Effector memory CD4-positive, alpha-beta T cell (primary cell): ENCODE measurements around the gene ACY1.

Source experiments
- DNase-seq, 3 donors: peaks; one replicate each; pipeline ENCODE4 v3.0.0-alpha.2; 2020
- H3K27ac ChIP-seq: 2 replicates; pipeline ENCODE4 v1.7.0; 2013; ENCODE audit warnings: mild to moderate bottlenecking, low read length, moderate library complexity; ENCODE audit not compliant: insufficient read depth, poor library complexity, severe bottlenecking
- H3K27me3 ChIP-seq: replicated peaks from 2 replicates; pipeline ENCODE4 v1.7.0; 2013; ENCODE audit warnings: mild to moderate bottlenecking, low read length; ENCODE audit not compliant: insufficient read depth, control insufficient read depth, poor library complexity, severe bottlenecking
- H3K36me3 ChIP-seq: 2 replicates; pipeline ENCODE4 v1.7.0; 2013; ENCODE audit warnings: mild to moderate bottlenecking, low read length, moderate library complexity; ENCODE audit not compliant: control insufficient read depth, insufficient read depth
- H3K4me1 ChIP-seq: 2 replicates; pipeline ENCODE4 v1.7.0; 2013; ENCODE audit warnings: low read length, mild to moderate bottlenecking; ENCODE audit not compliant: control insufficient read depth, insufficient read depth, poor library complexity, severe bottlenecking
- H3K4me3 ChIP-seq: 2 replicates; pipeline ENCODE4 v1.7.0; 2013; ENCODE audit warnings: low read length, low read depth, mild to moderate bottlenecking; ENCODE audit not compliant: insufficient read depth, poor library complexity, severe bottlenecking
- H3K9me3 ChIP-seq: 2 replicates; pipeline ENCODE4 v1.7.0; 2013; ENCODE audit warnings: mild to moderate bottlenecking, low read length, moderate library complexity; ENCODE audit not compliant: control insufficient read depth

The ACY1 gene

DNA sequence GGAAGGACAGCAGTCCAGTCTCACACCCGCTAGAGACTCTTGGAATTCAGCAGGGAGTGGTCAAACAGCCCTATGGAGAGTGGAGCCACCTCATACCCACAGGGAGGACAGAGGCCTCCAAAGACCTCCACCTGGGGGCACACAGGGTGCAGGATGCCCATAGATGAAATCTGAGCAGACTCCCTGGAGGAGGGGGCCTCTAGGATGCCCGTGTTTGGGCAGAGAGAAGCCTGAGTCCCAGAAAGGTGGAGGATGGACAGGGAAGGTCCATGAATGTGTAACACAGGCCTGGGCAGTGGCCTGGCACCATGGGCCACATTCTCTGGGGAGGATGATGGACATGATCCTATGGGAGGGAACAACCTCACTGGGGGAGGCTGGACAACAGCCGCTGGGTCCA is 51.3 kb downstream of the ACY1 start:
- Histone ChIP-seq H3K4me1 (no peaks in the 10 kb centered on the region), H3K27me3 (no peaks in the 10 kb centered on the region), H3K36me3 (no peaks in the 10 kb centered on the region), H3K4me3 (no peak overlapping the region), H3K9me3 (no peaks in the 10 kb centered on the region), H3K27ac (no peak overlapping the region)
- DNase-seq, result no peak

DNA sequence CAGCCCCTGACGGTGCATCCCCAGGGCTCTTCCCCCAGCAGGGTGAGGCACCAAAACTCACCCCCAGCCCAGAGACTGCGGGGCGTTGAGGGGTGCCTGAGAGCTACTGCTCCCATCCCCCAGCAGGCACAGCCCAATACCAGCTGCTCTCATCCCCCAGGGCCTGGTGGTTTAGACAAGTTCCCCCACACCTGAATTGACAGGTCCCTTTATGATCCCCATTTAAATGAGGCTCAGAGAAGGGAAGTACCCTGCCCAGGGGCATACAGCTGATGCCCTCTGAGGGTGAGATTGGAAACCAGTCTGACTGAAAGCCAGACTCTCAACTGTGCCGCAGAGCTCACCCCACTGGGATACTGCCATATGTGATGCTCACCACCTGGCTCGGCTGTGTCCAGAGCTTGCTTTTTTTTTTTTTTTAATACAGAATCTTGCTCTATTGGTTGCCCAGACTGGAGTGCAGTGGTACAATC is 52.9 kb downstream of the ACY1 start:
- Histone ChIP-seq H3K4me1 (no peaks in the 10 kb centered on the region), H3K27ac (no peak overlapping the region), H3K4me3 (no peak overlapping the region), H3K9me3 (no peaks in the 10 kb centered on the region), H3K36me3 (no peaks in the 10 kb centered on the region), H3K27me3 (no peaks in the 10 kb centered on the region)
- DNase-seq, result no peak

DNA sequence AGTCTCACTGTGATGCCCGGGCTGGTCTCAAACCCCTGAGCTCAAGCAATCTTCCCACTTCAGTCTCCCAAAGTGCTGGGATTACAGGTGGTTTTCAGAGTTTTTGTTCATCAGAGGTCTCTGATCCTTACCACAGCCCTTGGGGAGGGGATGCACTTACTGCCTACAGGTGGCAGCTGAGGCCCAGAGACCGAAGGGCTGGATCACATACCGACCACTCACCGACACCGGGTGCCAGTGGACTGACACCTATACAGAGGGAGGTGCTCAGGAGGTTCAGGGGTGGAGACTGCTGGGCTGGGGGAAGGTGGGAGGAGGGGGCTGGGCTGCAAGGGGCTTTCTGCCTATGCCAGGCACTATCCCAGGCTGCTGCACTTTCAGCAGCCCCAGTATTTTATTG is 53.5 kb downstream of the ACY1 start:
- no peaks in the 10 kb centered on the region for H3K9me3 ChIP-seq
- no peaks in the 10 kb centered on the region for H3K36me3 ChIP-seq
- H3K27ac ChIP-seq, result no peak overlapping the region
- no peaks in the 10 kb centered on the region for H3K4me1 ChIP-seq
- no peak overlapping the region for H3K4me3 ChIP-seq
- H3K27me3 ChIP-seq, result no peaks in the 10 kb centered on the region
- DNase-seq, result no peak

DNA sequence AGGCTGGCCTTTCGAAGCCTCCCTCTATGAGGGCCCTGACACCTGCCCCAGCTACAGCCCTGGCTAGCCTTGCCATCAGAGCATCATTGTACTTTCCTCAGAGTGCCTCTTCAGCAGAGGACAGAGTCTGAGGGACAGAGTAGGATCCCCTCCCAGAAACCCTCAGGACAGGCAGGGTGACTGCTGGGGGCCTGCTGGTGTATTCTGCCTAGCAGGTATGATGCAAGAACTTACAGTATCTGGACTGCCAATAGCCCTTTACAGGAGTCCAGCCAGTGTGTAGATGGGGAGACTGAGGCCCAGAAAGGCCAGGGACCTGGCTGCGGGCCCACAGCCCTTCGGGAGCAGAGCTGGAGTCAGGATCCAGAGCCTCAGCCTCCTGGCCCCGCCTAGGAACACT is 54.0 kb downstream of the ACY1 start:
- DNase-seq, result no peak
- H3K27me3 ChIP-seq, result no peaks in the 10 kb centered on the region
- H3K4me3 ChIP-seq, result no peak overlapping the region
- no peaks in the 10 kb centered on the region for H3K9me3 ChIP-seq
- no peak overlapping the region for H3K27ac ChIP-seq
- no peaks in the 10 kb centered on the region for H3K4me1 ChIP-seq
- no peaks in the 10 kb centered on the region for H3K36me3 ChIP-seq

DNA sequence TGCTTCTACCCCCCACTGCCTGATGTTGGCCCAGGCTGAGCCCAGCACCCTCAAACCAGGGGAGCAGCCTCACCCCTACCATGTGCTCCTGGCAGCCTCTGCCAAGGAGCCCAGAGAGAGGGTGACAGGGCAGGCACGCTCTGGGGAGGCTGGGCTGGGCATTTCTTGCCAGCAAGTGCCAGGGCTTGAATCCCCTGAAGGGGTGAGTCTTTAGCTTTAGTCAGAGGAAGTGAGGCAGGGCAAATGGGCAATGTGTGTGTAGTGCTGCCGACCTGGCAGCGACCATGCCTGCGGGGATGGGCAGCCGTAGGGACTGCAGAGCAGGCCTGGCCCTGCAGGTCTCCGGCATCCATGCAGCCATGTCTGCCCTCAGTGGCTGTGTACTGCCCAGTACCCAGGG is 54.9 kb downstream of the ACY1 start:
- no peak for DNase-seq
- Histone ChIP-seq H3K27me3 (no peaks in the 10 kb centered on the region), H3K27ac (no peak overlapping the region), H3K9me3 (no peaks in the 10 kb centered on the region), H3K4me1 (no peaks in the 10 kb centered on the region), H3K4me3 (no peak overlapping the region), H3K36me3 (no peaks in the 10 kb centered on the region)
